ENCODE data around the gene GALNT18.

Gene GALNT18

DNA sequence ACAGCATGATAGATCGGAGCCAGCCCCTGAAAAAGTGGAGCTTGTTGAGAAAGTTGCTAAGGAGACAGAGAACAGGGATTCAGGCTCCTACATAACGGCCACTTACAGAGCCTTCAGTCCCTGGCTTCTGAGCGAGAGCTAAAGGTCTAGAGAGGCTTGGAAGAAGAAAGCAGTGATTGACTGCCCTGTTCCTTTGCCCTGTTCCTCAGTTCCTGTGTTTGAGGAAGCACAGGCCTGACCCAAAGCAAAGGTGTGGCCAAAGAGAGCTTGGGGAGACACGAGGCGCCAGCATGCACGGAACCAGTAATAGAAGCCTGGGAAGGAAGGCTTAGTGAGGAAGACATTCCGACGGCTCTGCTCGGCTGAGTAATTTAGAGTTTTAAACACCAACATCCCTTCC is 194.7 kb downstream of the GALNT18 start:
- no peak for DNase-seq

DNA sequence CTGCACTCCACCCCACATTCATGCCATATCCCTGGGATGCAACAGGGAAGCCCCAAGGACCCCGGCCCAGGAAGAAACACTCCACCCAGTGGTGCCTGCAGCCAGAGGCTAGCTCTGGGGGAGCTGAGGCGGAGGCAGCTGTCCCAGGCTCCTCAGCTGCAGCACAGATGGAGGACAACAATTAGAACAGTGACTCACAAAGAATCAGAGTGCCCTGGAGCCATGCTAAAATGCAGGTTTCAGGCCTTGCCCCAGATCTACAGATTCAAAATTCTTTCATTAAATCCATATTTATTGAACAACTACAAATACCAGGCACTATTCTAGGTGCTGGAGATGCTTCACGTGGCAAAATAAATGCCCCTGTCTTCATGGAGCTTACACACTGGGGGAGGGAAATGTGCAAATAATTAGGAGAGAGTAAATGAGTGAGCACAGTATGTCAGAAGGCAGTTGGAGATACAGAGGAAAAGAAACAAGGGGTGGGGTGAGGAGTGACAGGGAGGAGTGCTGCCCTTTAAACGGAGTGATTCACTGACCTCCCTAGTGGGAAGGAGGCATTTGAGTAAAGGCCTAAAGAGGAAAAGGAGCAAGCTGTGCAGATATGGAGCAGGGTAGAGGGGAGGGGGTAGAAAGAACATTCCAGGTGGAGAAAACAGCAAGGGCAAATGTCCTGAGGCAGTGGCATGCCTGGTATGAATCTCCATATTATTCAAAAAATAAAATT is 195.4 kb downstream of the GALNT18 start:
- no peak for DNase-seq

DNA sequence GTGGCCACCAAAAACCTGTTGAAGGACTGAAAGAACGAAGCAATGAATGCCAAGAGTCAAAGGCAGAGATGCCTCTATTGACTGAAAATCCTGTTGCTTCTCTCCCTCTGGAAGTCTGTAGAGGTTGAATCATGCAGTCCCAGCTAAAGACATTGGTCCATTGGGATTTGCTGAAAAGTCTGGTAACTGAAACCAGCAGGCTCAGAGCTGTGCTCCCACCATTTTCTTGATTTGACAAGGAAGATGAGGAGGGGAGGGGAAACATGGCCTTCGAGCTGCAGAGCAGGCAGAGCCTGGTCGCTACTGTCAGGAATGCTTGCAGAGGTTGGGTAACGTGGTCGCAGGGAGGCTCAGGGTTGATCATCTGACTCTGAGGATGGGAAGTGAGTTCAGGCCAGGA is 196.0 kb downstream of the GALNT18 start:
- DNase-seq: no peak

DNA sequence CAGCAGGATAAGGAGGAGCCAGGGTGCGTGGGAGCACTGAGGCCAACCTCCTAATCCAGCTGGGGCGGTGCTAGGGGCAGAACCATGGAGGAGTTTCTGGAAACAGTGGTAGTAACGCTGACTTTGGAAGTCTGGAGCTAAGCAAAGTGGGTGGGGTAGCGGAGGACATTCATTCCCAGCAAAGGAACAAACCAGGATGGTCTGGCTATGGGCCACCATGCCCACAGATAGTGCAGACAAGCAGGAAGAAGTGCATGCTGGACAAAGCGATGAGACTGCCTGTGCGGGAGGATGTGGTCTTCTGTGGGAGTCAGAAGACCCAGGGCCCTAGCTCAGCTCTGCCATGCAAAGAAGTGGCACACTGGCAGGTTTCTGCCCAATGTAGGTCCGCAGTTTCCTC is 197.1 kb downstream of the GALNT18 start:
- no peak for DNase-seq

DNA sequence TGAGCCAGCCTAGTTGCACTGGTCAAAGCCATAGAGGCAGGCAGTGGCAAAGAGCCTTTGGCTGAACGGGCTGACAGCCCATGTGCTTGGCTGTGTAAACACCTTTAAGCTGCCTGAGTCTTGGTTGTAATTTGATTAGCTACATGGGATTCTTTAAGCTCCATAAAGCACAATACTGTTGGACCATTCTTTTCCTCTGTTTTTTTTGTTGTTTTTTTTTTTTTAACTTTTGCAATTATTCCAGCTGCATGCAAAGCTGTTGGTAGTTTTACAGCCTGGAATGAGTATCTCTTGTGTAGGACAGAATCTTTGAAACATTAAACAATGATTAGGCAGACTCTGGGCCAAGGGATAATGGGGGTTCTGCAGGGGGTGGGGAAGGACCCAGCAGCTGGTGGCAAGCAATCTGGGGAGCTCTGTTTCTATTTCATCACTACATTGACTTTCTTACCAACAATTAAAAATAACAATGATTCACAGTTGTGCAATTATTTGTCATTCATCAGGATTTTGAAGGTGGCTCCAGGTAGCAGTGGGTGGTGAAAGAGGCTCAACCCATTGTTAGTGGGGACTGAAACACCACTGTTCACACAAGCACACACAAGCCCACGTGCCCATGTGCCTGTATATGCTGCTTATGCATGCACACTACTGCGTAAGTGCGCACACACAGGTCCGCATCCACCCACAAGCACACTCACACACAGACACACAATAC is 199.2 kb downstream of the GALNT18 start:
- DNase-seq: no peak

DNA sequence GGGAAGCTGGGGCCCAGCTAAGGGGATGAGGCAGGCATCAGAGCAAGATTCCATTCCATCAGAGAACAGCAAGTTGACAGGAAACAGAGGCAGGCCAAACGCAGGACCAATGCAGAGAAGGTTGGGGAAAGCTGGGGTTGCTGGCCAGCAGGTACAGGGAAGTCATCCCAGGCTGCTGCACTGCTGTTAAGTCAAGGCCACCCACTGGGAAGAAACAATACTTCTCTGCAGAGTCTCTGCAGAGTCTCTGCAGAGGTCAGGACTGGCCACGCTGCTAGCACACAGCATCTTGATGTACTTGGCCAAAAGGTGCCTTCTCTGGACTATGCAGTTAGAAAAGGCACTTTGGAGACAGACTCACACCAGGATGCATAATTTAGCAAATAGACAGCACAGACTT is 200.3 kb downstream of the GALNT18 start:
- no peak for DNase-seq

DNA sequence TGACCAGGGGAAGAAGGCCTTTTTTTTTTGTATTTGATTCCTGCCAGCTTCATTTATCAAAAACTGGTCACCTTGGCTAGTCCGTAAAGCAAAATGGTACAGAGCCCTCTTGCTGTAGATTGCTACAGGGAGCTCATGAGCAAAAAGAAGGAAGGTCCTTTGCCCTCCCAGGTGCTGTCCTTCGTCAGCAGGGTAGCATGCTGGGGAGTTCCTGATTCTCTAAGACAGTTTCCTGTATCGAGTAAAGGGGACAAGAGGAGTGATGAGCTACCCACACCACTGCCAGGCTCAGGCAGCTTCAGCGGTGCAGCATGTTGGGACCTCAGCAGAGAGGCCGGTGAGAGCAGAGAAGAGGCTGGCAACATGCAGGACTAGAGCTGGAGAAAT is 200.9 kb downstream of the GALNT18 start:
- DNase-seq: no peak

DNA sequence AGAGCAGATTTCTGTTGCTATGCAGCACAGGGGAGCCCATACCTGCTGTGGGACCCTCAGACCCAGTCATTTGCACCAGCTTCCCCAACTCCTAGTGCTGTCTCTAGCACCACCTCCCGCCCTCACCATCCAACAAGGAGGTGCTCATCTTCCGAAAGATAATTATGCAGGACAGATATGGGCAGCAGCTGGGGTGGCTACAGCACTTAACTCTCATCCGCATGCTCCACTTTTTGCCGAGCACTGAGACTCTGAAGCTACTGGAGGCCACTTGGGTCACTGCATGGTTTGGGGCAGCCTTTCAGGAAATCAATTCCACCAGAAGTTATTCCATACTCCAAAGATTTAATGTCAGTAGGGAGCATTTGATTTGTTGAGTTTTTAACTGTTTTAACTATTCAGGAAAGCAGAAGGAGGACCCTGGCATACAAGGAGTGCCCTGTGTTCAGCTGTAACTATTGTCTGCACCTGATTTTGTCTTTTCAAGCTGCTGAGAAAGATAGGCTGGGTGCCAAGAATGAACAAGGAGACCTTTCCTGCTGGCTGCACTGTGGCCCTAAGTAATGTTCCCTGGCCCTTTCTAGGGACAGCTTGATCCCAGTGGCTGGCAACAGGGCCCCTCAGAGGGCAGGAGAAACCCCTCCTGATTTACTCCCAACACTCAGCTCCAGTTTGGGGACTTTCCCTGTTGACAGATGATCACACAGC is 201.5 kb downstream of the GALNT18 start:
- no peak for DNase-seq

DNA sequence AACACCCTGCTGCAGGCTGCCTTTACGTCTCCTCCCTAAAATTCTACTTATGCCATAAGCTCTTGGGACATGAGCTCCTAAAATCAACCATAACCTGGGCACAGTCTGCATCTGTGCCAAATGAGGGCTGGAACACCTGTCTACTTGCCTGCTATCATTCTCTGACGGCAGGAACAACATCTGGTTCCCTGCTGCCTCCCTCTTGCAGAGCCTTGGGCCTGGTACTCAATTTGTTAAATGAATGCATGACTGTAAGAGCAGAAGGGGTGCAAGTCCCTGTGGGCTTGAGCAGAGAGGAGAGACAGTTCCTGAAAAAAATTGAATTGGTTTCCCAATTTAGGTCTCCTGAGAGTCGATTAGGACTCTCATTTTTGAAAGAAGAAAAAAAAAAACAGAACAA is 202.1 kb downstream of the GALNT18 start:
- DNase-seq: no peak

DNA sequence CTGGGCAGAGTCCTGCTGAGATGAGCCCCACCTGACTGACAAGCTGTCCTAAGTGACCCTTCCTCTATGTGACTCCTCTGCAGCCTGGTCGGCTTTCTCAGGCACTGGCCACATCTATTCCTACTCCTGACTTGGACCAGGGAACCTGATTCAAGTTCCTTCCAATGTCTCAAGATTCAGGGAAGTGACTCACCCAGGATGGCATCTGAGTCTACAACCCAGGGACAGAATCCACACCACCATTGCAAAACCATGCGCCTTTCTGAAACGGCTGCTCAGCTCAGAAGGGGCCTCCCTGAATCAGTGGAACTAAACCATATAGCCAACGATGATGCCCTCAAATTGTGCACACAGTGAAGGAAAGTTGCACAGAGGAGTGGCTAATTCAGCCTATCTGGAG is 204.9 kb downstream of the GALNT18 start:
- no peak for DNase-seq

DNA sequence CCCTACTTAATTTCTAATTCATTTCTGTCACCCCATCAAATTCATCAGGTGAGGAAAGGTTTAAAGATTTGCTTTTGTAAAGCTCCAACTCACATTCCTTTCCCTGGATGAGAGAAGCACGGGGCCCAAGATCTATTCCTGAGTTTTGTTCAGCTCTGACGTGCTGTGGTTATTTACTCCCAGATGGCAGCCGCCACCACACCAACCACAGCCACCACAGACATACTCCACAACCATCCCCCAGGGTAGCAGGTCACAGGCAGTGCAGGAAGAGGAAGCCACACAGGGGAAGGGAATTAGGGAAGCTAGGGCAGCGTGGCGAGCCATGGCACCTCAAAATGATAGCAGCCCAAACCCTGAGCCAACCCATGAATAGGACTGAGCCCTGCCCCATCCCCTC is 205.3 kb downstream of the GALNT18 start:
- DNase-seq: no peak

DNA sequence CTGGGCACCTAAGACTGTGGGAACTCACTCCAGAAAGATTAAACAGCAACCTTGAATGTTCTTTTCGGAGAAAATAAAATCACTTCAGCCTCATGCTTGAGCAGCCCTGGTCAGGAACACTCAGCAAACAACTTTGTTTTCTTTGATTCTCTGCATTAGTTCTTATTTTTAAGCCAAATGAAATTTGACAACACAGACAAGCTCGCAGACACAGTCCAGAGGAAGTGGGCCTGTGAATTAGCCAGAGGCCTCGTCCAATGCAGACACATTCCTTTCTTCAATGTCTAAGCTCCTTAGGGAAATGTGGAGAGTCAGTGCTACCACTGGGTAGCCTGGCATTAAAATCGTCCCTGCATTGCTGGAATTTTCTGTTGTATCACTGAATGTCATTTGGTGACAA is 205.9 kb downstream of the GALNT18 start:
- DNase-seq: no peak

DNA sequence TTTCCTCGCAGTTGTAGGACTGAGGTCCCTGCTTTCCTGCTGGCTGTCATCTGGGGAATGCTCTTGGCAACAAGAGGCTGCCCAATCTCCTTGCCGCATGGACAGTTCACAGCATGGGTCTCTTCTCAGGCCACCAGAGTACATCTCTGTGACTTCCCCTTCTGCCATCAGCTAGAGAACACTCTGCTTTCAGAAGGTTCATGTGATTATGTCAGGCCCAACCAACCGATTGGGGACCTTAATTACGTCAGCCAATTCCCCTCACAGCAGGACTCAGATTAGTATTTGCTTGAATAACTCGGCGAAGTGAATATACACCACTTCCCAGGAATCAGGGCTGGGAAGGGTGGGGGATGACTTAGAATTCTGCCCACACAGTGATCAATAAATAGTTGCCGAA is 206.8 kb downstream of the GALNT18 start:
- no peak for DNase-seq

DNA sequence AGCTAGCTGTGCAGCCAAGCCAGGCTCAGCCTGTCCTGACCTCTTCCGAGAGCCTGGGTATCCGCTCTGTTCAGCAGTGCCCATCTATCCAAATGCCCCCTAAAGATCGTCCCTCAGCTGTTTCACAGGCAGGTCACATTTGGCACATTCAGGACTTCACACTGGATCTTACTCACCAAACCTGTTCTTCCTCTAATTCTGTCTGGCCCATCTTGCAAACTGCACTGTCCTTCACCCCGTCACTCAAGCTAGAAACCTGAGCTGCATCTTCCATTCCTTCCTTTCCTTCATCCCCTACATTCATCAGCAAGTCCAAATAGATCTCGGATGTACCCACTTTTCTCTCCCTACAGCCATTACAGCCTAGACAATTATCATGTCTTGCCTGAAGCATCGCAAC is 208.0 kb downstream of the GALNT18 start:
- no peak for DNase-seq

DNA sequence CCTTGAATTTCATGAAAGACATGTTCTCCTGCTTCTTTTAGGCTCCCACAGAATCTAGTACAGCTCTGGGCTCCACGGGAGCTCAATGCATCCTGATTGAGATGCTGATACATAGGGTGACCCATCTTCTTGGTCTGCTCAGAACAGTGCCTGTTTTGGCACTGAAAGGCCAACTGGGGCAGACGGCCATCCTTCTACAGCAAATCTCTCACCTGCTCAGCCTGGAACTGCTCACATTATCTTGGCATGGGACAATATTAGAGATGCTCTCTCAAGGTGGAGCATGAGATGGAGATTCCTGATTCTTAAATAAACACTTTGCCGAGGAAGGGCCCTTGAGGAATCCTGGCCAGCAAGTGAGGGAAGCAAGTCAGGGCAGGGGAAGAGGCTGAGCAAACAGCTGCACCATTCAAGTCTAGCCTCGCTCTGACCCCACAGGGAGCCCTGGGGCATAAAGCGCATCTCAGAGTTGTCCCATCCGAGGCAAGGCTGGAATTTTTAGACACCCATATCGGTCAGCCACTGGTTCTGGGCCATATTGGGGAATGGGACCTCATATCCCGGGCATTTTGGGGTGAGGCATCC is 210.3 kb downstream of the GALNT18 start:
- DNase-seq: no peak

DNA sequence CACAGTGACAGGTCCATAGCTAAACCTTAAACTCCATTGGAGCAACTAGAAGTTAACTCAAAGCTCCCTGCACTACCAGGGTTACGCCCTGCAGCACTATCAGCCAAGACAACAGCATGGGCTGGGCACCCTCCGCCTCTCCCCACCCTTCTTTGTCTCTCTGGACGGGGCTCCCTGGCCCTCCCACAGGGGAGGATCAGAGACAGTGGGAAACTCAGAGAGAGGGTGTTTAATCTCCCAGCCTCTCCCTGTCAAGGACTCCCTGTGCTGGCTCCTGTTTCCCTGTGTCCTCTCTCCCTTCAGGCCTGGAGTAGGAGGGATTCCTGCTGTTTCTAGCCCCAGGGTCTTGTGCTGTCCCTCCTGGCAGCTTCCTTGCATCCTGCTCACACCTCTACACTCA is 211.9 kb downstream of the GALNT18 start:
- no peak for DNase-seq

DNA sequence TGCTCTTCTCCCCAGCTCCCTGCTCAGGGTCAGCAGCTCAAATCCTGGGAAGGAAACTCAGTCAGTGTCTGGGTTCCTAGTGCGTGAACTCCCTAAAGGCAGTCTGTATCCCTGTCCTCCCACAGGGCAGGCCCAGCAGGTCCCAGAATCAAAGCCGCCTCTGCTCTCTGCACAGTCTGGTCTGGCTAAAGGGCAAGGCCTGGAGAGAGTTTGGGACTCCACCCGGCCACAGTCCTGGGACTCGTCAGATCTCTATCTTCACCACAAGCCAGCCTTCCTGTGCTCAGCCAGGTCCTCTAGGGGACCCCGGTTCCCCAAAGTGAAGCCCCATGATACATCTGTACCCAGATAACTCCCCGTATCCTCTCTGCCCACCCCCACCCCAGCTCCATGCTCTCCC is 212.6 kb downstream of the GALNT18 start:
- no peak for DNase-seq

DNA sequence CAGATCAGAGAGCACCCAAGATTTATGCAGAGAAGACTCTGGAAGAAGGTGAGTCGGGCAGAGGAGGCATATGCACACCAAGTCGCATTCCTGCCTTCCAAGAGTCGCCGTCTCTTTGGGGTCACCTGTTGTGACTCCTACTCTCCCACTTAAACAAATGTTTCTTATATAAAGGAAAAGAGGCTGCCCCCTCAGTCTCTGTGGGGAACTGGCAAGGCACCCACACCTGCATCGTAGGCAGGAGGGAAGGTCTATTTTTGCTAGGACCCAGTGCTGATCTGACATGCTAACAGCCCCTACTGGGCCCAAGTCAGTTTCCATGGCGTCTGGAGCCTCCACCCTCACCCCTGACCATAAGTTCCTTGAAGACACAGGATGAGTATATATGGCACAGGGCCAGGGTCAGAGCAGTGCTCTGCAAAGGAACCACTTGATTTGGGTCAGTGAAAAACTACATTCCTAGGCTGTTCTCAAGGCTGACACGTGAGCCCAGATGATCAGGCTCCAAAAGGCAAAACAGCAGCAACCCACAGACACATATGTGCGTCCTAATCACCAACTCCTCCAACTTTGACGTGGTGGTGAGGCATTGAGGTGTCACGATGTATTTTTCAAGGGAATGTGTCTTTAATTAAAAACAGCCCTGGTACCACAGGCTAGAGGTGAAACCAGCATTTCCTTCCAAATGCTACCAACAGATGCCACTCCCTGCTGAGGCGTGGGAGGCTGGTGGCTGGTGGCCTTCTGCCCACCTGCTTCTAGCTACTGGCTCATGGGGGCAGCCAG is 213.2 kb downstream of the GALNT18 start:
- DNase-seq: peak in 1 of 2 experiments; percentile 54

DNA sequence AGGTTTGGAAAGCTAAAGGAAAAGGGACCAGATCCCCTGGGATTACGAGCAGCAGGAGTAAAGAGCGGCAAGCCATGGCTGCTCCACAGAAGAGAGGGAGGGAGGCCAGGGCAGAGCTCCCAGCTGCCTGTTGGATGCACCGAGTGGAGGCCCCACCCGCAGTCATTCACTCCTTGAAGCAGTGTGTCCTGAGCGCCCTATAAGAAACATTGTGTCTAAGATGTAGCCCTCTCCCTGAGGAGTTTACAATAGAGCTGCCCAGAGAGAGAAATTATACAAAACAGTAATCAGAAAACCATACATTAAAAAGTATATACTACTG is 214.1 kb downstream of the GALNT18 start:
- no peak for DNase-seq

DNA sequence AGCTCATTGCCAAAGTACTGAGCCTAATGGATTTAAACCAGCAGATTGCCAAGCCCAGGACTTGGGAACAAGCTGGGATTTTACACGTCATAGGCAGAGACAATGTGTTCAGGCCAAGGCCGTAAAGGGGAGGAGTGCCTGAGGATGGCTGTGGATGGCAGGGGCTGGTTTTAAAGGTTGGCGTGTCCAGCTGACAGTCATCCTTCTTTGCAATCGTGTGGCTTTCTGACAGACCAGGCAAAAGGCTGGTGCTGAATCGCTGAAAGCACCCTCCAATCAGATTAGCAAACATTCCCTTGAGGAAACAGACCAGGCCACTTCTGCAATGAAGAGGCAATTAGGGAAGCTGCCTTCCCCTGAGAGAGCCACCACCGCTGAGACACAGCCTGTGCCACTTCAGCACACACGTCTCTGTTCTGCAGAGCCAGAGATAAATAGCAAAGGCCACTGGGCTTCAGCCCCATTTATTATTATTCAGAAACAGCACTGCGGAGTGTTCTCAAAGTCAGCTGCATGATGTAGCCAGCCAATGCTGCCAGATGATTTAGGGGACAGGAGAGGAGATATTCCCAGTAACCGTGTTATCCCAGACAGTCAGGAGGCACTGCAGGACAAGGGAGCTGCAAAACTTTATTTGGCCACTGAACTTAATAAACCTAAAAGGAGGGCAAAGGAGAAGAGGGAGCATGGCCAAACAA is 214.6 kb downstream of the GALNT18 start:
- DNase-seq: peak in 1 of 2 experiments; percentile 24

DNA sequence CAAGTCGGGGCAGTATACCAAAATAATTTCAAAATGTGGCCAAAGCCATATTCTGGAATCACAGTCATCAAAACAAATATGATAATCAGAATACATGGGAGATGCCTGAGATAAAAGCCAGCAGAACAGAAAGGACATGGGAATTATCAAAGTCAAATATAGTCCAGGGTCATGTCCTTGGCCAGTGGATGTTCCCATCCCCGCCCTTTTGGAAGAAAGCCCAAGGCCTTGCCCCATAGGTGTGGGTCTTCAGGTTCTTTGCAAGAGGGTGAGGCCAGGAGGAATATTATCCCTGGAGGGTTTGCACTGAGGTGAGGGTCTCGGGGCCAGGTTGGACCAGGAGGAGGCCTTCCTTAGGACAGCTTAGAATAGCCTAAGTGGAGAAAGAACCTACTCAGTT is 215.2 kb downstream of the GALNT18 start:
- DNase-seq: no peak

All from cerebellar nuclear complex (tissue), 1 donor.